ENCODE measurements around the gene DMRT3. TPM values are rescaled to one million over a fixed set of nuclear protein-coding genes. Genes with fewer than 3 reads are reported as not detected.

Gene DMRT3
- total and polyA plus RNA-seq, 9 of the 15 experiments (the other 6 are each of a cell fraction or from before 2014, with no cell fraction given) = not detected

DNA sequence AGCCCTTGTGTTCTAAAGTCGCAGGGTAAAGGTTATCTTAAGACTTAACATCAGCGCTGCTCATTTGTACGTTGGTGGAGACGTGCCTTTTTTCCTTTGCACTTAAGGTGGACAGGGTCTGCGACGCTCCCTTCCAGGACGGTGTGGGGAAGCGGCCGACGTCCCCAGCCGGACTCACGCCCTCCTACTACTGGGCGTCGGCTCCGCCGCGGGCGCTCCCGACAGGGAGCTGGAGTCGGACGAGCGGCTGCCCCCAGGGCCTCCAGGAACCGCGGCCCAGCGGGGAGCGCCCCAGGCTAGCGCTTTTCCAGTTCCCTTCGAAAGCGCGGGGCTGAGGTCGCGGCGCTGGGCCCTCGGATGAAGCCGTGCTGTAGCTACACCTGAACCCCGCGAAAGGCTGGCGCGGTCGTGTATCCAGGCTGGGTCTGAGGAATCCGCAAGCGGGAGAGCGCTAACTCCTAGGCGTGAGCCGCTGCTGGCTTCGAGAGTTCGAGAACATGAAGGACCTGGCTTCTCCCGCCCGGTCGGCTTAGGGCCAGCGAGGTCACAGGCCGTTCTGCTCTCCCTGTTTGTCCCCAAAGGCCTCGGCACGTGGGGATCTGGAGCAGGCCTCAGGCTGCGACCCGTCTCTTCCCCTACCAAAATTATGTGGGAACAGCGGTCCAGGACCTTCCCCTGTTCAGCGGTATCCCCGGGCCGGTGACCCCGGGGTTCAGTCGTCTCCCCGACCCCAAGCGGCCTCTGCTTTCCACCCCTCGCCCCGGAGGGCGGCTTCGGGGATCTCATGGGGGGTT, 3.8 kb upstream of the DMRT3 start:
- WGBS (ENCODE audit: insufficient coverage, low coverage, missing lambda C conversion rate) = 25% methylated on average over 15 of the region's 68 CpGs
- peaks cover 0 to 31% of the 10 kb centered on the region in 2 experiments; a peak in 2 of 5 replicates for H3K27me3 ChIP-seq (ENCODE audit: control insufficient read depth in 2 of 2, insufficient read depth in 2 of 2, low read length in 2 of 2)
- no peaks in the 10 kb centered on the region for H3K9me1 ChIP-seq (ENCODE audit: control insufficient read depth, insufficient read depth, low read length)
- H2AFZ ChIP-seq (ENCODE audit: low read depth, low read length) = no peak overlapping the region
- H3K79me2 ChIP-seq (ENCODE audit: control insufficient read depth, insufficient read depth, low read length) = no peaks in the 10 kb centered on the region
- no peaks in the 10 kb centered on the region for H3K36me3 ChIP-seq (ENCODE audit: control insufficient read depth, insufficient read depth, low read length)
- no peaks in the 10 kb centered on the region for H3K9me3 ChIP-seq (replicated peaks; ENCODE audit: control insufficient read depth, insufficient read depth, low read depth, low read length)
- H3K4me3 ChIP-seq = no peak overlapping the region
- intact Hi-C loops (cut with micrococcal nuclease) (no loop called here), in situ Hi-C loops (cut with MboI) (no loop called here)
- no peak for TF ChIP-seq KDM5B (IDR thresholded peaks at IDR 0.05; ENCODE audit: insufficient replicate concordance, low read depth, low read length)
- no peak for TF ChIP-seq POLR2AphosphoS2 (IDR thresholded peaks at IDR 0.05; ENCODE audit: low read length)
- TF ChIP-seq, protein P1, sequence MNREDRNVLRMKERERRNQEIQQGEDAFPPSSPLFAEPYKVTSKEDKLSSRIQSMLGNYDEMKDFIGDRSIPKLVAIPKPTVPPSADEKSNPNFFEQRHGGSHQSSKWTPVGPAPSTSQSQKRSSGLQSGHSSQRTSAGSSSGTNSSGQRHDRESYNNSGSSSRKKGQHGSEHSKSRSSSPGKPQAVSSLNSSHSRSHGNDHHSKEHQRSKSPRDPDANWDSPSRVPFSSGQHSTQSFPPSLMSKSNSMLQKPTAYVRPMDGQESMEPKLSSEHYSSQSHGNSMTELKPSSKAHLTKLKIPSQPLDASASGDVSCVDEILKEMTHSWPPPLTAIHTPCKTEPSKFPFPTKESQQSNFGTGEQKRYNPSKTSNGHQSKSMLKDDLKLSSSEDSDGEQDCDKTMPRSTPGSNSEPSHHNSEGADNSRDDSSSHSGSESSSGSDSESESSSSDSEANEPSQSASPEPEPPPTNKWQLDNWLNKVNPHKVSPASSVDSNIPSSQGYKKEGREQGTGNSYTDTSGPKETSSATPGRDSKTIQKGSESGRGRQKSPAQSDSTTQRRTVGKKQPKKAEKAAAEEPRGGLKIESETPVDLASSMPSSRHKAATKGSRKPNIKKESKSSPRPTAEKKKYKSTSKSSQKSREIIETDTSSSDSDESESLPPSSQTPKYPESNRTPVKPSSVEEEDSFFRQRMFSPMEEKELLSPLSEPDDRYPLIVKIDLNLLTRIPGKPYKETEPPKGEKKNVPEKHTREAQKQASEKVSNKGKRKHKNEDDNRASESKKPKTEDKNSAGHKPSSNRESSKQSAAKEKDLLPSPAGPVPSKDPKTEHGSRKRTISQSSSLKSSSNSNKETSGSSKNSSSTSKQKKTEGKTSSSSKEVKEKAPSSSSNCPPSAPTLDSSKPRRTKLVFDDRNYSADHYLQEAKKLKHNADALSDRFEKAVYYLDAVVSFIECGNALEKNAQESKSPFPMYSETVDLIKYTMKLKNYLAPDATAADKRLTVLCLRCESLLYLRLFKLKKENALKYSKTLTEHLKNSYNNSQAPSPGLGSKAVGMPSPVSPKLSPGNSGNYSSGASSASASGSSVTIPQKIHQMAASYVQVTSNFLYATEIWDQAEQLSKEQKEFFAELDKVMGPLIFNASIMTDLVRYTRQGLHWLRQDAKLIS (CRISPR knock-in tag; IDR thresholded peaks at IDR 0.05) = no peak
- TF ChIP-seq ZNF263 (CRISPR knock-in tag; IDR thresholded peaks at IDR 0.05; ENCODE audit: borderline replicate concordance) = no peak
- TF ChIP-seq ZNF507 (tag; conservative IDR thresholded peaks at IDR 0.05) = no peak
- no peak for TF ChIP-seq CBX1 (IDR thresholded peaks at IDR 0.05; ENCODE audit: low read depth)
- POLR2A ChIA-PET = no interaction called here
- H3K4me1 ChIP-seq (replicated peaks in 1 of 2; ENCODE audit: control insufficient read depth in 2 of 2, insufficient read depth in 2 of 2, low read length in 2 of 2) = no peaks in the 10 kb centered on the region; a peak in 1 of 5 replicates
- CTCF ChIA-PET (ENCODE audit: low intra/inter-chr PET ratio) = no interaction called here
- no peak overlapping the region for H3K27ac ChIP-seq (ENCODE audit: extremely low read depth, low read depth, low read length)
- ATAC-seq = no peak
- FAIRE-seq = no peak
- H4K20me1 ChIP-seq (replicated peaks; ENCODE audit: control insufficient read depth, insufficient read depth, low read length) = no peaks in the 10 kb centered on the region
- no TSS peak for BruUV-seq (replicated peaks)
- no peak overlapping the region for H3K9ac ChIP-seq (ENCODE audit: insufficient read depth in 1 of 2, low read depth in 2 of 2, low read length in 2 of 2)
- H3K4me2 ChIP-seq (ENCODE audit: insufficient read depth, low read length) = no peak overlapping the region
- no peak for DNase-seq (ENCODE audit: extremely low read depth in 1 of 4, low spot score in 3 of 4)

Data from K562 (cell line).